IPS-11a (cell line): ENCODE data around the gene RASD1.
A peak's percentile ranks its signal among the peaks of the same experiment; 100 is the strongest.

ENCODE experiments used
- H3K4me3 ChIP-seq: one replicate; pipeline ENCODE4 v1.5.1; 2013; ENCODE audit warnings: low read depth, low read length, control low read depth

Gene RASD1

GRCh38 chr17:17496189-17497064 lies at the start of gene RASD1:
Gene RASD1, minus strand, starts transcription at chr17:17496395. Its CDS starts 214 bp downstream, at chr17:17496181.
- H3K4me3 ChIP-seq: peak within 1 kb of the TSS; percentile 58

- H3K4me3 ChIP-seq: no peak overlapping the region
Measured at GRCh38 chr17:17545984-17546383, 49.8 kb upstream of the RASD1 start.

GRCh38 chr17:17545031-17545820 lies 49.0 kb upstream of the RASD1 start:
- H3K4me3 ChIP-seq: no peak overlapping the region

- H3K4me3 ChIP-seq: no peak overlapping the region
Measured at GRCh38 chr17:17542906-17543635, 46.9 kb upstream of the RASD1 start.

GRCh38 chr17:17541640-17542001 lies 45.4 kb upstream of the RASD1 start:
- H3K4me3 ChIP-seq: no peak overlapping the region

GRCh38 chr17:17540935-17541639 lies 44.9 kb upstream of the RASD1 start:
- H3K4me3 ChIP-seq: no peak overlapping the region

GRCh38 chr17:17540278-17540906 lies 44.2 kb upstream of the RASD1 start:
- H3K4me3 ChIP-seq: no peak overlapping the region

- no peak overlapping the region for H3K4me3 ChIP-seq
Measured at GRCh38 chr17:17539591-17539990, 43.4 kb upstream of the RASD1 start.

GRCh38 chr17:17538417-17539391 lies 42.5 kb upstream of the RASD1 start:
- H3K4me3 ChIP-seq: no peak overlapping the region

GRCh38 chr17:17537311-17538099 lies 41.3 kb upstream of the RASD1 start:
- no peak overlapping the region for H3K4me3 ChIP-seq

- H3K4me3 ChIP-seq: no peak overlapping the region
Measured at GRCh38 chr17:17536702-17537101, 40.5 kb upstream of the RASD1 start.

- no peak overlapping the region for H3K4me3 ChIP-seq
Measured at GRCh38 chr17:17535957-17536356, 39.8 kb upstream of the RASD1 start.

- H3K4me3 ChIP-seq: no peak overlapping the region
Measured at GRCh38 chr17:17533901-17534441, 37.8 kb upstream of the RASD1 start.

GRCh38 chr17:17532991-17533390 lies 36.8 kb upstream of the RASD1 start:
- no peak overlapping the region for H3K4me3 ChIP-seq

GRCh38 chr17:17531156-17531555 lies 35.0 kb upstream of the RASD1 start:
- no peak overlapping the region for H3K4me3 ChIP-seq

GRCh38 chr17:17528696-17529652 lies 32.8 kb upstream of the RASD1 start:
- H3K4me3 ChIP-seq: no peak overlapping the region

- H3K4me3 ChIP-seq: no peak overlapping the region
Measured at GRCh38 chr17:17527956-17528500, 31.8 kb upstream of the RASD1 start.
